ENCODE data around the gene CCDC3.

DNA sequence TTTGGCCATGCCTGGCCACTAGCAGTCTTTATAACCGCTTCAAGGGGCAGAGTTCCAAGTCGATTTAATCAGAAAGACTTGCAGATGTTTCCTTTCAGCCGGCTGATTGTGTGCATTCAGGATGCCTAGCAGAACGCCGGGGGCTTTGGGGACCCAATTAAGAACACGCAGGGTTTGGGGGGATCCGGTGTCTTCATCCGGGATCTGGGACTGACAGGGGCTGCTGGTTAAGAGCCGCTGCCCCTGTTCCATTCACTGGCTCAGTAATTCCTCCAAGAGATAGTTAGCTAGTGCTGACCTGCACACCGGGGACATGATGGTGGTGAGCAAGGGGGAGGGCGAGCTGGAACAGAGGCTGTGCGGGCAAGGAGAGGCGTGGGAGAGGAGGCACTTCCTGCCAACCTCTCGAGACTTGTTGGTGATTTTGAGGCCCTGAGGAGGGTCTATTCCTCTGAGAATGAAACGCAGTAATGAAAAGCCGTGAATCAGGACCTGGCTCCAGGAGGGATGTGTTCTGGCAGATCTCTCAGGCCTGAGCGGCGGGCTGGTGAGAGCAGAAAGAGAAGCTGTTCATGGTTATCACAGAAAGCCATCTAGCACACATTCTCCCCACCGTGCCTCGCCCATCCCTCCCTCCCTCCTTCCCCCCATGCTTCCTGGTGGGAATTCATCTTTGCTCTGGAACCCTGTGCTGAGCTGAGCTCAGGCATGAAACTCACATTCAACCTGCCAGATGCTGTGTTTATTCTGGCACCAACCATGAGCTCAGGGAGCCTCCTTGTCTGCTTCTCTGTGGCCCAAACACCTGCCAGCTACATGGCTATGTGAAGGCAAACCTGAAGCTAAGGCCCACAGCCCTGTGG is 152.0 kb downstream of the CCDC3 start:
- TF ChIP-seq POLR2A (IDR thresholded peaks at IDR 0.05) (no peak), CTCF (IDR thresholded peaks at IDR 0.05) (no peak)
